ENCODE results near the gene FITM1.

DNA sequence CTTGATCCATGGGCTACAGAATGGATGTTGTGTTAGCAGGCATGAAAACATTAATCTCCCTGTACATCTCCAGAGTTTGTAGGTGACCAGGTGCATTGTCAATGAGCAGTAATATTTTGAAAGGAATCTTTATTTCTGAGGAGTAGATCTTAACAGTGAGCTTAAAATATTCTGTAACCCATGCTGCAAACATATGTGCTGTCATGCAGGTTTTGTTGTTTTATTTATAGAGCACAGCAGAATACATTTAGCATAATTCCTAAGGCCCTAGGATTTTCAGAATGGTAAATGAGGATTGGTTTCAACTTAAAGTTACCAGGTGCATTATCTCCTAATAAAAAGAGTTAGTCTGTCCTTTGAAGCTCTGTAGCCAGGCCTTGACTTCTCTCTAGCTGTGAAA is 3.5 kb upstream of the FITM1 start:
- no peak for TF ChIP-seq POLR2AphosphoS5 (IDR thresholded peaks at IDR 0.05; ENCODE audit: low read depth)
- TF ChIP-seq, protein P1, sequence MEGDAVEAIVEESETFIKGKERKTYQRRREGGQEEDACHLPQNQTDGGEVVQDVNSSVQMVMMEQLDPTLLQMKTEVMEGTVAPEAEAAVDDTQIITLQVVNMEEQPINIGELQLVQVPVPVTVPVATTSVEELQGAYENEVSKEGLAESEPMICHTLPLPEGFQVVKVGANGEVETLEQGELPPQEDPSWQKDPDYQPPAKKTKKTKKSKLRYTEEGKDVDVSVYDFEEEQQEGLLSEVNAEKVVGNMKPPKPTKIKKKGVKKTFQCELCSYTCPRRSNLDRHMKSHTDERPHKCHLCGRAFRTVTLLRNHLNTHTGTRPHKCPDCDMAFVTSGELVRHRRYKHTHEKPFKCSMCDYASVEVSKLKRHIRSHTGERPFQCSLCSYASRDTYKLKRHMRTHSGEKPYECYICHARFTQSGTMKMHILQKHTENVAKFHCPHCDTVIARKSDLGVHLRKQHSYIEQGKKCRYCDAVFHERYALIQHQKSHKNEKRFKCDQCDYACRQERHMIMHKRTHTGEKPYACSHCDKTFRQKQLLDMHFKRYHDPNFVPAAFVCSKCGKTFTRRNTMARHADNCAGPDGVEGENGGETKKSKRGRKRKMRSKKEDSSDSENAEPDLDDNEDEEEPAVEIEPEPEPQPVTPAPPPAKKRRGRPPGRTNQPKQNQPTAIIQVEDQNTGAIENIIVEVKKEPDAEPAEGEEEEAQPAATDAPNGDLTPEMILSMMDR (conservative IDR thresholded peaks at IDR 0.05; ENCODE audit: low read depth in 2 of 2) = no peak
- TF ChIP-seq EZH2 (IDR thresholded peaks at IDR 0.05; ENCODE audit: low read depth, unreplicated experiment) = no peak
- TF ChIP-seq NANOG (IDR thresholded peaks at IDR 0.05; ENCODE audit: borderline replicate concordance) = no peak
- TF ChIP-seq JUNB (IDR thresholded peaks at IDR 0.05; ENCODE audit: unreplicated experiment) = no peak
- TF ChIP-seq STAT1 (IDR thresholded peaks at IDR 0.05; ENCODE audit: unreplicated experiment) = no peak
- TF ChIP-seq ZNF114 (CRISPR knock-in tag; IDR thresholded peaks at IDR 0.05) = no peak
- no peak for TF ChIP-seq CREB1 (CRISPR knock-in tag; IDR thresholded peaks at IDR 0.05; ENCODE audit: low read depth)
- TF ChIP-seq, protein P2, sequence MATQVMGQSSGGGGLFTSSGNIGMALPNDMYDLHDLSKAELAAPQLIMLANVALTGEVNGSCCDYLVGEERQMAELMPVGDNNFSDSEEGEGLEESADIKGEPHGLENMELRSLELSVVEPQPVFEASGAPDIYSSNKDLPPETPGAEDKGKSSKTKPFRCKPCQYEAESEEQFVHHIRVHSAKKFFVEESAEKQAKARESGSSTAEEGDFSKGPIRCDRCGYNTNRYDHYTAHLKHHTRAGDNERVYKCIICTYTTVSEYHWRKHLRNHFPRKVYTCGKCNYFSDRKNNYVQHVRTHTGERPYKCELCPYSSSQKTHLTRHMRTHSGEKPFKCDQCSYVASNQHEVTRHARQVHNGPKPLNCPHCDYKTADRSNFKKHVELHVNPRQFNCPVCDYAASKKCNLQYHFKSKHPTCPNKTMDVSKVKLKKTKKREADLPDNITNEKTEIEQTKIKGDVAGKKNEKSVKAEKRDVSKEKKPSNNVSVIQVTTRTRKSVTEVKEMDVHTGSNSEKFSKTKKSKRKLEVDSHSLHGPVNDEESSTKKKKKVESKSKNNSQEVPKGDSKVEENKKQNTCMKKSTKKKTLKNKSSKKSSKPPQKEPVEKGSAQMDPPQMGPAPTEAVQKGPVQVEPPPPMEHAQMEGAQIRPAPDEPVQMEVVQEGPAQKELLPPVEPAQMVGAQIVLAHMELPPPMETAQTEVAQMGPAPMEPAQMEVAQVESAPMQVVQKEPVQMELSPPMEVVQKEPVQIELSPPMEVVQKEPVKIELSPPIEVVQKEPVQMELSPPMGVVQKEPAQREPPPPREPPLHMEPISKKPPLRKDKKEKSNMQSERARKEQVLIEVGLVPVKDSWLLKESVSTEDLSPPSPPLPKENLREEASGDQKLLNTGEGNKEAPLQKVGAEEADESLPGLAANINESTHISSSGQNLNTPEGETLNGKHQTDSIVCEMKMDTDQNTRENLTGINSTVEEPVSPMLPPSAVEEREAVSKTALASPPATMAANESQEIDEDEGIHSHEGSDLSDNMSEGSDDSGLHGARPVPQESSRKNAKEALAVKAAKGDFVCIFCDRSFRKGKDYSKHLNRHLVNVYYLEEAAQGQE (IDR thresholded peaks at IDR 0.05; ENCODE audit: unreplicated experiment) = no peak
- TF ChIP-seq, protein P3, sequence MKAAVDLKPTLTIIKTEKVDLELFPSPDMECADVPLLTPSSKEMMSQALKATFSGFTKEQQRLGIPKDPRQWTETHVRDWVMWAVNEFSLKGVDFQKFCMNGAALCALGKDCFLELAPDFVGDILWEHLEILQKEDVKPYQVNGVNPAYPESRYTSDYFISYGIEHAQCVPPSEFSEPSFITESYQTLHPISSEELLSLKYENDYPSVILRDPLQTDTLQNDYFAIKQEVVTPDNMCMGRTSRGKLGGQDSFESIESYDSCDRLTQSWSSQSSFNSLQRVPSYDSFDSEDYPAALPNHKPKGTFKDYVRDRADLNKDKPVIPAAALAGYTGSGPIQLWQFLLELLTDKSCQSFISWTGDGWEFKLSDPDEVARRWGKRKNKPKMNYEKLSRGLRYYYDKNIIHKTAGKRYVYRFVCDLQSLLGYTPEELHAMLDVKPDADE (IDR thresholded peaks at IDR 0.05) = no peak
- TF ChIP-seq, protein P4, sequence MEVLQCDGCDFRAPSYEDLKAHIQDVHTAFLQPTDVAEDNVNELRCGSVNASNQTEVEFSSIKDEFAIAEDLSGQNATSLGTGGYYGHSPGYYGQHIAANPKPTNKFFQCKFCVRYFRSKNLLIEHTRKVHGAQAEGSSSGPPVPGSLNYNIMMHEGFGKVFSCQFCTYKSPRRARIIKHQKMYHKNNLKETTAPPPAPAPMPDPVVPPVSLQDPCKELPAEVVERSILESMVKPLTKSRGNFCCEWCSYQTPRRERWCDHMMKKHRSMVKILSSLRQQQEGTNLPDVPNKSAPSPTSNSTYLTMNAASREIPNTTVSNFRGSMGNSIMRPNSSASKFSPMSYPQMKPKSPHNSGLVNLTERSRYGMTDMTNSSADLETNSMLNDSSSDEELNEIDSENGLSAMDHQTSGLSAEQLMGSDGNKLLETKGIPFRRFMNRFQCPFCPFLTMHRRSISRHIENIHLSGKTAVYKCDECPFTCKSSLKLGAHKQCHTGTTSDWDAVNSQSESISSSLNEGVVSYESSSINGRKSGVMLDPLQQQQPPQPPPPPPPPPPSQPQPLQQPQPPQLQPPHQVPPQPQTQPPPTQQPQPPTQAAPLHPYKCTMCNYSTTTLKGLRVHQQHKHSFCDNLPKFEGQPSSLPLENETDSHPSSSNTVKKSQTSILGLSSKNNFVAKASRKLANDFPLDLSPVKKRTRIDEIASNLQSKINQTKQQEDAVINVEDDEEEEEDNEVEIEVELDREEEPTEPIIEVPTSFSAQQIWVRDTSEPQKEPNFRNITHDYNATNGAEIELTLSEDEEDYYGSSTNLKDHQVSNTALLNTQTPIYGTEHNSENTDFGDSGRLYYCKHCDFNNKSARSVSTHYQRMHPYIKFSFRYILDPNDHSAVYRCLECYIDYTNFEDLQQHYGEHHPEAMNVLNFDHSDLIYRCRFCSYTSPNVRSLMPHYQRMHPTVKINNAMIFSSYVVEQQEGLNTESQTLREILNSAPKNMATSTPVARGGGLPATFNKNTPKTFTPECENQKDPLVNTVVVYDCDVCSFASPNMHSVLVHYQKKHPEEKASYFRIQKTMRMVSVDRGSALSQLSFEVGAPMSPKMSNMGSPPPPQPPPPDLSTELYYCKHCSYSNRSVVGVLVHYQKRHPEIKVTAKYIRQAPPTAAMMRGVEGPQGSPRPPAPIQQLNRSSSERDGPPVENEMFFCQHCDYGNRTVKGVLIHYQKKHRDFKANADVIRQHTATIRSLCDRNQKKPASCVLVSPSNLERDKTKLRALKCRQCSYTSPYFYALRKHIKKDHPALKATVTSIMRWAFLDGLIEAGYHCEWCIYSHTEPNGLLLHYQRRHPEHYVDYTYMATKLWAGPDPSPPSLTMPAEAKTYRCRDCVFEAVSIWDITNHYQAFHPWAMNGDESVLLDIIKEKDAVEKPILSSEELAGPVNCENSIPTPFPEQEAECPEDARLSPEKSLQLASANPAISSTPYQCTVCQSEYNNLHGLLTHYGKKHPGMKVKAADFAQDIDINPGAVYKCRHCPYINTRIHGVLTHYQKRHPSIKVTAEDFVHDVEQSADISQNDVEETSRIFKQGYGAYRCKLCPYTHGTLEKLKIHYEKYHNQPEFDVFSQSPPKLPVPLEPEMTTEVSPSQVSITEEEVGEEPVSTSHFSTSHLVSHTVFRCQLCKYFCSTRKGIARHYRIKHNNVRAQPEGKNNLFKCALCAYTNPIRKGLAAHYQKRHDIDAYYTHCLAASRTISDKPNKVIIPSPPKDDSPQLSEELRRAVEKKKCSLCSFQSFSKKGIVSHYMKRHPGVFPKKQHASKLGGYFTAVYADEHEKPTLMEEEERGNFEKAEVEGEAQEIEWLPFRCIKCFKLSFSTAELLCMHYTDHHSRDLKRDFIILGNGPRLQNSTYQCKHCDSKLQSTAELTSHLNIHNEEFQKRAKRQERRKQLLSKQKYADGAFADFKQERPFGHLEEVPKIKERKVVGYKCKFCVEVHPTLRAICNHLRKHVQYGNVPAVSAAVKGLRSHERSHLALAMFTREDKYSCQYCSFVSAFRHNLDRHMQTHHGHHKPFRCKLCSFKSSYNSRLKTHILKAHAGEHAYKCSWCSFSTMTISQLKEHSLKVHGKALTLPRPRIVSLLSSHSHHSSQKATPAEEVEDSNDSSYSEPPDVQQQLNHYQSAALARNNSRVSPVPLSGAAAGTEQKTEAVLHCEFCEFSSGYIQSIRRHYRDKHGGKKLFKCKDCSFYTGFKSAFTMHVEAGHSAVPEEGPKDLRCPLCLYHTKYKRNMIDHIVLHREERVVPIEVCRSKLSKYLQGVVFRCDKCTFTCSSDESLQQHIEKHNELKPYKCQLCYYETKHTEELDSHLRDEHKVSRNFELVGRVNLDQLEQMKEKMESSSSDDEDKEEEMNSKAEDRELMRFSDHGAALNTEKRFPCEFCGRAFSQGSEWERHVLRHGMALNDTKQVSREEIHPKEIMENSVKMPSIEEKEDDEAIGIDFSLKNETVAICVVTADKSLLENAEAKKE (CRISPR knock-in tag; IDR thresholded peaks at IDR 0.05) = no peak
- no peak for TF ChIP-seq EZH2phosphoT487 (IDR thresholded peaks at IDR 0.05; ENCODE audit: unreplicated experiment)
